ENCODE measurements around the gene WNT9A.
"Not testable (repeated sequence)": the region's sequence is repeated elsewhere in the genome, so short reads cannot be mapped to it uniquely, and the experiment has no call there.

Gene WNT9A

DNA sequence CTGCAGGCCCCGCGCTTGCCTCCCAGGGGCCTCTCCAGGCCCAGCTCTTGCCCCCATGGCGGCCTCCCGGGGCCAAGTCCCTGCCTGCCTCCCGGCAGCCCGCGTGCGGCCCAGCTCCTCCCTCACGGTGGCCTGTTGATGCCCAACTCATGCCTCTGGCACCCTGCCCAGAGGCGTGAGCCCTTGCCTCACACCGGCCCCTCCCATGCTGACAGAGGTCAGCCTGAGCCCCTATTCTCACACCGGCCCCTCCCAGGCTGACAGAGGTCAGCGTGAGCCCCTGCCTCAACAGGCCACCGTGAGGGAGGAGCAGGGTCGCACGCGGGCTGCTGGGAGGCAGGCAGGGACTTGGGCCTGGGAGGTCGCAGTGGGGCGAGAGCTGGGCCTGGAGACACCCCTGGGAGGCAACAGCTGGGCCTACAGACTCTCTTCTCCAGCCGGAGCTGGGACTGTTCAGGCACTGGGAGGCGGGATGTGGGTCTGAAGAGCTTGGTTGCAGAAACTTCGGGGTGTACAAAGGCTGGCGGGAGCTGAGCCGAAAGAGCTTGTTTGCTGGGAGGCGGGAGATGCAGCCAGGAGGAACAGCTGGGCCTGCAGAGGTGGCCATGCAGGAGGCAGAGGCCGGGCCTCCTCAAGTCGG, 24.0 kb upstream of the WNT9A start:
- not testable (repeated sequence) for H3K9me3 ChIP-seq (ENCODE audit: control insufficient read depth, low read length); H3K36me3 ChIP-seq (ENCODE audit: control insufficient read depth, insufficient read depth, low read length); H3K27ac ChIP-seq (ENCODE audit: insufficient read depth, low read depth, low read length, poor library complexity, severe bottlenecking); H3K4me1 ChIP-seq (ENCODE audit: control insufficient read depth, insufficient read depth, low read length); H3K4me3 ChIP-seq (ENCODE audit: insufficient read depth, low read depth, low read length); H3K27me3 ChIP-seq (ENCODE audit: control insufficient read depth, insufficient read depth, low read length, poor library complexity, severe bottlenecking)
- WGBS, 2 experiments: 94 to 95% methylated on average over 22 to 23 of the region's 27 CpGs

GRCh38 chr1:227971216-227971615, 23.5 kb upstream of the WNT9A start:
- H3K9me3 ChIP-seq (ENCODE audit: control insufficient read depth, low read length); H3K27ac ChIP-seq (ENCODE audit: insufficient read depth, low read depth, low read length, poor library complexity, severe bottlenecking); H3K4me3 ChIP-seq (ENCODE audit: insufficient read depth, low read depth, low read length); H3K4me1 ChIP-seq (ENCODE audit: control insufficient read depth, insufficient read depth, low read length); H3K27me3 ChIP-seq (ENCODE audit: control insufficient read depth, insufficient read depth, low read length, poor library complexity, severe bottlenecking); H3K36me3 ChIP-seq (ENCODE audit: control insufficient read depth, insufficient read depth, low read length): not testable (repeated sequence)
- 90 to 100% methylated on average over 9 to 10 of the region's 17 CpGs for WGBS, 2 experiments

GRCh38 chr1:227970076-227970995, 22.6 kb upstream of the WNT9A start:
- WGBS, 2 experiments: 91 to 92% methylated on average over 36 of the region's 36 CpGs

DNA sequence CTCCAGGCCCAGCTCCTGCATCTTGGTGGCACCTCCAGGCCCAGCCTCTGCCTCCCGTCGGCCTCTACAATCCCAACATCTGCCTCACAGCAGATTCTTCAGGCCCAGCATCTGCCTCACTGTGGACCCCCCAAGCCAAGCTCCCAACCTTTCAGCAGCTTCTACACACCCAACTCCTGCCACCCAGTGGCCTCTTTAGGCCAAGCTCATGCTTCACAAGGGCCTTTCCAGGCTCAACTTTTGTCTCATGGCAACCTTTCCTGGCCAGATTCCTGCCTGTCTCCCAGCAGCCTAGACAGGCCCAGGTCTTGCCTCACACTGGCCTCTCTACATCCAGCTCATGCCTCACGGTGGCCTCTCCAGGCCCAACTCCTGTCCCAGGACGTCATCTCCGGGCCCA, 20.1 kb upstream of the WNT9A start:
- H3K9me3 ChIP-seq (ENCODE audit: control insufficient read depth, low read length); H3K4me1 ChIP-seq (ENCODE audit: control insufficient read depth, insufficient read depth, low read length); H3K27ac ChIP-seq (ENCODE audit: insufficient read depth, low read depth, low read length, poor library complexity, severe bottlenecking); H3K36me3 ChIP-seq (ENCODE audit: control insufficient read depth, insufficient read depth, low read length); H3K4me3 ChIP-seq (ENCODE audit: insufficient read depth, low read depth, low read length); H3K27me3 ChIP-seq (ENCODE audit: control insufficient read depth, insufficient read depth, low read length, poor library complexity, severe bottlenecking): not testable (repeated sequence)
- 90 to 92% methylated on average over 5 of the region's 5 CpGs for WGBS, 2 experiments

More at GRCh38 chr1:227970076-227970995, 22.6 kb upstream of the WNT9A start:
- H3K4me1 ChIP-seq (ENCODE audit: control insufficient read depth, insufficient read depth, low read length); H3K27ac ChIP-seq (ENCODE audit: insufficient read depth, low read depth, low read length, poor library complexity, severe bottlenecking); H3K36me3 ChIP-seq (ENCODE audit: control insufficient read depth, insufficient read depth, low read length); H3K9me3 ChIP-seq (ENCODE audit: control insufficient read depth, low read length); H3K4me3 ChIP-seq (ENCODE audit: insufficient read depth, low read depth, low read length); H3K27me3 ChIP-seq (ENCODE audit: control insufficient read depth, insufficient read depth, low read length, poor library complexity, severe bottlenecking): not testable (repeated sequence)

- H3K27ac ChIP-seq (ENCODE audit: insufficient read depth, low read depth, low read length, poor library complexity, severe bottlenecking); H3K9me3 ChIP-seq (ENCODE audit: control insufficient read depth, low read length); H3K4me1 ChIP-seq (ENCODE audit: control insufficient read depth, insufficient read depth, low read length); H3K4me3 ChIP-seq (ENCODE audit: insufficient read depth, low read depth, low read length); H3K27me3 ChIP-seq (ENCODE audit: control insufficient read depth, insufficient read depth, low read length, poor library complexity, severe bottlenecking); H3K36me3 ChIP-seq (ENCODE audit: control insufficient read depth, insufficient read depth, low read length): not testable (repeated sequence)
- WGBS, 2 experiments: 75 to 87% methylated on average over 2 of the region's 2 CpGs
Observed at GRCh38 chr1:227966733-227967132, 19.0 kb upstream of the WNT9A start.

DNA sequence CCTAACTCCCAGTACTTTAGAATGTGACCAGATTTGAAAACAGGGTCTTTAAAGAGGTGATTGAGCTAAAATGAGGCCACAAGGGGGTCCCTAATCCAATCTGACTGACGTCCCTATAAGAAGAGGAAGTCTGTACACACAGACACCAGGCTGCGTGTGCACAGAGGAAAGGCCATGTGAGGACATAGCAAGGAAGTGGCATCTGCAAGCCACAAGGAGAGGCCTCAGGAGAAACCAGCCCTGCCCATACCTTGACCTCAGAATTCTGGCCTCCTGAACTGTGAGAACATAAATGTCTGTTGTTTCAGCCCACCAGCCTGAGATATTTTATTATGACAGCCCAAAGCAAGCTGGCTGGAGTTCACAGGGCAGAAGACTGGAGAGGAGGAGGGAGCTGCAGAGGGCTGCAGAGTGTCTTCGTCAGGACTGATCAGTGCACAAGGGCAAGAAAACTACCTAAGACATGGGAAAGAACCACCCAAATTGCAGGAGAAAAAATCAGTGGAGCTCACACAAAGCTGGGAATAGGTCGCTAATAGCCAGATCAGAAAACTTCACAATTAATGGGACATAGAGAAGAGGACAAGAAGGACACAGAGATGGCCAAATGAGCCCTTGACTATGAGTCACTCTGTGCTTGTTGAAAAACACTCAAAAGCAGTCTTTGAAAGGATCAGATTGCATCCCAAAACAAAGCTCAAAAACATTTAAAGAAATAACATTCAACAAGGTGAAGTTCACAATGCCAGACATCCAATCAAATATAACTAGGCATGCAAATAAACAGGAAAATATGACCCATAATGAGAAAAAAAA, 14.1 kb upstream of the WNT9A start:
- Histone ChIP-seq H3K27me3 (ENCODE audit: control insufficient read depth, insufficient read depth, low read length, poor library complexity, severe bottlenecking) (no peaks in the 10 kb centered on the region), H3K4me1 (ENCODE audit: control insufficient read depth, insufficient read depth, low read length) (no peaks in the 10 kb centered on the region), H3K36me3 (ENCODE audit: control insufficient read depth, insufficient read depth, low read length) (no peaks in the 10 kb centered on the region), H3K27ac (ENCODE audit: insufficient read depth, low read depth, low read length, poor library complexity, severe bottlenecking) (no peak overlapping the region), H3K4me3 (ENCODE audit: insufficient read depth, low read depth, low read length) (no peak overlapping the region), H3K9me3 (ENCODE audit: control insufficient read depth, low read length) (no peaks in the 10 kb centered on the region)
- WGBS, 2 experiments: 80% methylated on average over 4 of the region's 4 CpGs

DNA sequence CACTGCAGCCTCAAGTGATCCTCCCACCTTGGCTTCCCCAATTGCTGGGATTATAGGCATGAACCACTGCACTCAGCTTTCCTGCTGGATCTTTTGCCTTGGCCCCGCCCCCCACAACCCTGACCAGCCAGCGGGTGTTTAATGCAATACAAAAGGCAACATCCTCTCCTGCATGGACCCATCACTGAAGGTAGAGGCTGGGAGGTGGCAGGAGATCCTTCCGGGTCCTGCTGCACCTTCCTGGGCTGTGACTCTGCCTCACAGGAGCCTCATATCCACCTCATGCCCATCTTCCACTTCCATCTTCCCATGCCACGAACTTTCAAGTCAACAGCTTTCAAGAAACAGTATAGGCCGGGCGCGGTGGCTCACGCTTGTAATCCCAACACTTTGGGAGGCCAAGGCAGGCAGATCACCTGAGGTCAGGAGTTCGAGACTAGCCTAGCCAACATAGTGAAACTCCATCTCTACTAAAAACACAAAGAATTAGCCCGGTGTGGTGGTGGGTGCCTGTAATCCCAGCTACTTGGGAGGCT, 11.7 kb upstream of the WNT9A start:
- no peaks in the 10 kb centered on the region for H3K36me3 ChIP-seq (ENCODE audit: control insufficient read depth, insufficient read depth, low read length)
- peaks cover 5% of the 10 kb centered on the region for H3K27me3 ChIP-seq (ENCODE audit: control insufficient read depth, insufficient read depth, low read length, poor library complexity, severe bottlenecking)
- WGBS, 2 experiments: 86 to 89% methylated on average over 10 of the region's 10 CpGs
- no peaks in the 10 kb centered on the region for H3K4me1 ChIP-seq (ENCODE audit: control insufficient read depth, insufficient read depth, low read length)
- no peaks in the 10 kb centered on the region for H3K9me3 ChIP-seq (ENCODE audit: control insufficient read depth, low read length)
- no peak overlapping the region for H3K4me3 ChIP-seq (ENCODE audit: insufficient read depth, low read depth, low read length)
- no peak overlapping the region for H3K27ac ChIP-seq (ENCODE audit: insufficient read depth, low read depth, low read length, poor library complexity, severe bottlenecking)

GRCh38 chr1:227958617-227959324, 11.0 kb upstream of the WNT9A start:
- Histone ChIP-seq H3K36me3 (ENCODE audit: control insufficient read depth, insufficient read depth, low read length) (no peaks in the 10 kb centered on the region), H3K27ac (ENCODE audit: insufficient read depth, low read depth, low read length, poor library complexity, severe bottlenecking) (no peak overlapping the region), H3K9me3 (ENCODE audit: control insufficient read depth, low read length) (no peaks in the 10 kb centered on the region), H3K27me3 (ENCODE audit: control insufficient read depth, insufficient read depth, low read length, poor library complexity, severe bottlenecking) (peaks cover 5% of the 10 kb centered on the region), H3K4me3 (ENCODE audit: insufficient read depth, low read depth, low read length) (no peak overlapping the region), H3K4me1 (ENCODE audit: control insufficient read depth, insufficient read depth, low read length) (no peaks in the 10 kb centered on the region)
- WGBS, 2 experiments: 85 to 86% methylated on average over 2 of the region's 2 CpGs

GRCh38 chr1:227955808-227956207, 8.1 kb upstream of the WNT9A start:
- Histone ChIP-seq H3K27ac (ENCODE audit: insufficient read depth, low read depth, low read length, poor library complexity, severe bottlenecking) (no peak overlapping the region), H3K4me3 (ENCODE audit: insufficient read depth, low read depth, low read length) (no peak overlapping the region), H3K9me3 (ENCODE audit: control insufficient read depth, low read length) (no peaks in the 10 kb centered on the region), H3K4me1 (ENCODE audit: control insufficient read depth, insufficient read depth, low read length) (no peaks in the 10 kb centered on the region), H3K27me3 (ENCODE audit: control insufficient read depth, insufficient read depth, low read length, poor library complexity, severe bottlenecking) (peaks cover 5% of the 10 kb centered on the region), H3K36me3 (ENCODE audit: control insufficient read depth, insufficient read depth, low read length) (no peaks in the 10 kb centered on the region)

Data from ectodermal cell (in vitro differentiated cells).